Stimulated activated CD4-positive, alpha-beta T cell treated with anti-CD3 and anti-CD28 coated beads, TNF-alpha, amount 100 ng/mL, for 48 hours (primary cell): ENCODE results near the gene SYNDIG1.

Experiments
- DNase-seq, 3 donors: peaks; one replicate each; pipeline ENCODE4 v3.0.0-alpha.2; 2020; ENCODE audit warnings: low read depth in 3 of 3

SYNDIG1 gene

DNA sequence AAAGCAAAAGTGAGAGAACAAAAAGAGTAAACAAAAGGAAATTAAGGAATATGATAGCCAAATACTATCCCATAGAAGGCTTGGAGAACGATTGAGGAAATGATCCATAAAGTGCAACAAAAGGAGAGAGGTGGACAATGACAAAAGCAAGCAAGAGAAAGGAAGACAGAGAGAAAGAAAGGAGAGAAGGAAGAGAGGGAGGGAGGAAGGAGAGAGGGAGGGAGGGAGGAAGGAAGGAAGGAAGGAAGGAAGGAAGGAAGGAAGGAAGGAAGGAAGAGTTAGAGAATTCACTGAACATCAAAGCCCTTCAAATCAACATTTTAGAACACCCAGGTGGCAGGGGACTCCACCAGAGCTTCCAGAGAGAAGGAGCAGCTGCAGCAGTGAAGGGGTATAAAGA, 185.0 kb downstream of the SYNDIG1 start:
- DNase-seq, result no peak

DNA sequence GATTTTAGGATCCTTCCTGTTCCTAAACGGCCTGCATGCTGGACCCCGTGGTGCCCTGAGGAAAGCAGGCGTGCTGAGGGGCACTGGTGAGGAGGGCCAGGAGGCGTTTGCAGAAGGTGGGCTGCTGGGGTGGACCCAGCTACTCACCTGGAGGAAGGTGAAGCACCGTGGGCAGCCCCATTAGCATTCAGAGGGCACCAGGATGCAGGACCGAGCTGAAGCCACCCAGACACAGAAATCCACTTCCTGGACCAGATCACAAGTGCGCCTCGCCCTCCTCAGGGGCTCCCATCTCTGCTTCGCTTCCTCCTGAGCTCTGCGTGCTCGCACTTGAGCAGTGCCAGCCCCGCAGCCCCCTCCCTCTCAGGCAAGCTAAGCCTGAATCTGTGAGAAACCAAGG, 187.0 kb downstream of the SYNDIG1 start:
- no peak for DNase-seq

DNA sequence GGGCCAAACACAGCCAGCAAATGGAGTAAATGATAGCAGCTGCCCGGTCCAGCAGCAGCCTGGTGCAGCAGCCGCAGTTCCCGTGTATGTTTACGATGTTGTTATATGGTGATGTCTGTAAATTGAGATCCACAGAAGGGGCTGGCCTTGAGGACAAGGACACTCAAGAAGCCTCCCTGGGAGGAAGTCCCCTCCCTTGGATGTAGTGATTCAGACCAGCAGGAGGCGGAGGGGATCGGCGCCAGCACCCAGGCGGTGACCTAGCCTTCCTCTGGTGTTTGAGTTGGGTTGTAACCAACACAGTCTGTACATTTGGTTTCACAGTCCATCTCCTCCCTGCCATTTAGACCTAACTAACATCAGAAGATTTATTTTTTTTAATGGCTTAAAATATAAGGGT, 187.8 kb downstream of the SYNDIG1 start:
- DNase-seq, result no peak

DNA sequence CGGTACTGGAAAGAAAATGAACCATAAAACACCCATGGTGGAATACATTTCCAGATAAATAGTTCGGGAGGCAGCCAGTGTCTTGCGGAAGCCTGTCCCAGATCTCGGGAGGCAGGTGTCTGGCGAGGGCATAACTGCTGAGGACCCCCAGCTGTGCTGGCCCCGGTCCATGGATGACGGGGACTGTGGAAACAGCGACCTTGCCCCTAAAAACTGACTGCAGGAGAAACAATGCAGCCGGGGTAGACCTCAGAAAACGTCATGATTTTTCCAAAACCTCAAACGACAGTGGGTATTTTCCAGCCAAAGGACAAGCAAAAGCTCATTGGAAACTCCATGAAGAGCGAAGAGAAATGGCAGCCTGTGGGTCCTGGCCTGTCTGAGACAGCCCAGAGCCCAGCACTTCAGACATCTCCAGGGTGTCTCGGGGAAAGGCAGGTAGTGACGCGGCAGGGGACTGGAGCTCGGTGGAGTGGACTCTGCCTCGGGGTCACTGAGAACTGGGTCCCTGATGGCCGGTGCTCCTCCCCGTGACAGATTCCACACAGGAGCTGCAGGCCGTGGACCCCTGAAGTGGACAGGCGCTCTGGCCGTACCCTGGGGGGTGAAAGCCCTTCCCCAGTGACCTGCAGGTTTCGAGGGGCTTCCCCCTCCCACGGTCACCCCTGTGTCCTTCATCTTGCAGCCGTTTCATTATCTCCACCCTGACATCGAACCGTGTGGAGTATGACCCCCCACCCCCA, 188.6 kb downstream of the SYNDIG1 start:
- no peak for DNase-seq

DNA sequence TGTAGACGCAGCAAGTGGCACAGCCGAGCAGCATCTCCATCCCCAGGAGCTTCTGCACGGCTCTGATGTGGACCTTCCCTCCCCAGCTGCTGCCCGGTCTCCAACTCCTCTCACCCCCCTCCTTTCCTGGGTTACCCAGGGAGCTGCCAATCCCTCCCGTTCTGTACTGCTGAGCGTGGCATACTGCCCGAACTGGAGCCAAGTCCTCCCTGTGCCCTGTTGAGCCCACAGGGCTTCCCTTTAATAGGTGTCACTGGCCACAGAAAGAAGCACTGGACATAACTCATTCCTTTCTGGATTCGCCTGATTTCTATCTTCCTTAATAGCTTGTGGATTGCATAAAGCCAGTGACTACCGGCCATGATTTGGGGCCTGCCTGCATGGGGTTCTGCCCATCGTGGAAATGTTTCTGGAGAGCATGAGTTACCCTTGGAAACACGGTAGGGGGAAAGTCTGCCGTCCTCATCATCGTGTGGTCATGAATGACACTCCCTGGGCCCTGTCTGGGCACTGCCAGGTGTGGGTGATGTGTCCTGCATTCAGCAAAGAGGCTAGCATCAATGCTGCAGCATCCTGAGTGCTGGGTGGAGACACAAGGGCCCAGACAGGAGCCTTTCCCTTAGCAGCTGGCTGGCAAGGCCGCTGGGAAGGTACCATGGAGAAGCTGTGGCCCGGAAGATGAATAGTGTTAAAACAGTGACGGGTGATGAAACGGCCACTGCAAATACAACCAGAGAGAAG, 189.7 kb downstream of the SYNDIG1 start:
- no peak for DNase-seq

DNA sequence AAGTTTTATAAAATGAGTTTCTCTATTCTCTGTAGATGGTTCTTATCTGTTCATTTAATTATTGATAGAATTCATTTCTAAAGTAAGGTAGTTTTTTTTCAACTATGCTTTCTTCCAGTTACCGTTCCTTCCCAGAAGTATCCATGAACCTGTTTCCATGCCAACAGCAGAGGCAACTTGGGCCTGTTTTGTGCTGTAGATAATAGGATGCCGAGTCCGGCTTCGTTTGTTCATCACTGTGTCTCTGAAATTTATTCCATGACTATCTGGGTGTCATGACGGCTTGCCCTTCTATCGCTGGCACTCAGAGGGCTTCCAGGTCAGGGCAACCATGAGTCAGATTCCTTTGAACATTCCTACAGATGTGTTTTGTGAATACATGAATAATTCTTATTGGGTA, 190.4 kb downstream of the SYNDIG1 start:
- DNase-seq, result no peak

DNA sequence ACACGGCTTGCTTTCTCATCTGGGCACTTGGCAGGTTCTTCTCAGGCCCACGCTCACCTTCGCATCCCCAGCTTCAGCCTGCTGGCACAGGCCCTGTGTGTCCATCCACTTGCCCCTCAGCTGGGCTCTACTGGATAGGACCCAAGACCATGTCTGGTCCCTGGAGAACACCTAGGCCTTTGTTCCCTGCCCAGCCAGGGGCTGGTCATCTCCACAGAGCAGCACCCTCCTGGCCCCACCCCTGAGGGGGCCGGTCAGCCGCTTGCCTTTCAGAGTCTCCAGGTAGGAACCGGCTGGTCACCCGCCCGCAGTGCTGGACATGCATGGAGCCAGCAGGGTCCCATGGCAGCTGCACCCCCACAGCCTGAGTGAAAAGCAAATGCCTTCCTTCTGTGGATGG, 191.2 kb downstream of the SYNDIG1 start:
- DNase-seq, result no peak

DNA sequence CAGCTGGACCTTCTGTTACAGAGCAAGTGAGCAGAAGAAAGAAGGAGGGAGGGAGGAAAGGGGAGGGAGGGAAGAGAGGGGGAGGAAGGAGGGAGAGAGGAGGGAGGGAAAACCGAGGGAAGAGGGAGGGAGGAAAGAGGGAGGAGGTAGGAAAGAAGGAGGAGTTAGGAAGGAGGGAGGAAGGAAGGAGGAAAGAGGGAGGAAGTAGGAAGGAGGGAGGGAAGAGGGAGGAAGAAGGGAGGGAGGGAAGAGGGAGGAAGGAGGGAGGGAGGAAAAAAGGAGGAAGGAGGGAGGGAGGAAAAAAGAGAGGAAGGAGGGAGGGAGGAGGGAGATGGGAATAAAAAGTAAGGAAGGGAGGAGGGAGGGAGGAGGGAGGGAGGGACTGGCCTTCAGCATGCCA, 191.8 kb downstream of the SYNDIG1 start:
- no peak for DNase-seq

DNA sequence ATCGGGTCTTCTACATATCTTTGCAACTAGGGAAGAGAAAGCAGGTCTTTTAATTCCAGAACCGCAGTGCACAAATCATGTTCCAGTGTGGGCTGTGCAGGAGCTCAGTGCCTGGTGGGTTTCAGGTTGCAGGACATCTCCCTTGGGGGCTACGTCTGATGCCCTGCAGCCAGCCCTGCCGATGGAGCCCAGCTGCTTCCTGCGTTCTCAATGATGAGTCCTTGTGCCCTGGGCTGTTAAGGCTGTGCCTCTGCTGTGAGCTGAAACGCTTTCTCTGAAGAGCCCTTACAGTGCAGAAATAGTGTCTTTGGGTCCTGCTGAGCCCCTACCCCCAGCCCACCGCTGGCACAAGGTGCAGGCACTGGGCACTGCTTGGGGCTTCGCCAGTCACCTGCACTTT, 192.9 kb downstream of the SYNDIG1 start:
- no peak for DNase-seq

DNA sequence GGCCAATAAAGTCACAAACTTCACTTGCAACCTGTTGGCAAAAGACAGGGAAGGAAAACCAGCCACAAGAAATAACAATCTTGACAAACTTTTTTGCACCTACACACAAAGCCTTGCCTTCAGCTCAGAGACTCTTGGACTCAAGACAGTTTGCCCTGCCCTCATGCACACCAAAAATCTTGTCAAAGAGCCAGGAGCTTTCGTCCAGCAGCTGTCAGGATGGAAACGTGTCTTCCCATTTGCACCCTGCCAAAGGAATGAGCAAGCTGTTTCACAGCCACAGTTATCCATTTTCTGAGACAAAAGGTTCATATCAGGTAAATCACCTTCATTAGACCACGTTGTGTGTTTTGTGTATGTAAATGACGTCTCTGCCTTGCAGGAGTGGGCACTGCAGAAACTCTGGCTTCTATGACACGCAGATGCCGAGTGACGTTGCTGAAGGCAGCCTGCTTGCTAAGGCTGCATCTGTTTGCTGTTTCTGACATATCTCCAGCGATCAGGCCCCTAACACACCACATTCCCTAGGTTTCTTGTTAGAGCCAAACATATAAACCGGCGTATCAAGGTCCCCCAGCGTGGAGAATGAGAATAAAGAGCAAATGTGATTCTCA, 193.4 kb downstream of the SYNDIG1 start:
- no peak for DNase-seq

GRCh38 chr20:24663496-24663895, 194.1 kb downstream of the SYNDIG1 start:
- DNase-seq, result no peak

GRCh38 chr20:24664266-24664986, 195.0 kb downstream of the SYNDIG1 start:
- DNase-seq, result no peak

GRCh38 chr20:24665196-24665595, 195.8 kb downstream of the SYNDIG1 start:
- no peak for DNase-seq

DNA sequence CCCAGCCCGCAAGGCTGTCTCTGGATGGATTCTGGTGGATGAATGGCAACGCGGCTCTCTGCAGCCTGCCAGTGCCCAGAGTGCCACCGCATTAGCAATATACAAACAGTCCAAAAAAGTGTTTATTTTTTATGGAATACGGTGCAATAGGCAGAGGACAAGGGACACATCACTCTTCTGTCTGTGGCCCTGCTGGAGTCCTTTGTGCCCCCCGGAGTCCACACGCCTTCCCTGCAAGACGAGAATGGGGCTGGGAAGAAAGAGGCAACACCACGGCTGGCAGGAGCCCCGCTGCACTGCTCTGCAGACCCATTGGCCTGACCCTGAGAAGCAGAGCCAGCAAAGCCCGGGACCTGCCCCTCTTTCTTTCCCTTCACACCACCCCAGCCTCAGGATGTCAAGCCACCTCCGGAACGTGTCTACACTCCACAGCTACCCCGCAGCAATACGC, 196.3 kb downstream of the SYNDIG1 start:
- DNase-seq, result no peak

DNA sequence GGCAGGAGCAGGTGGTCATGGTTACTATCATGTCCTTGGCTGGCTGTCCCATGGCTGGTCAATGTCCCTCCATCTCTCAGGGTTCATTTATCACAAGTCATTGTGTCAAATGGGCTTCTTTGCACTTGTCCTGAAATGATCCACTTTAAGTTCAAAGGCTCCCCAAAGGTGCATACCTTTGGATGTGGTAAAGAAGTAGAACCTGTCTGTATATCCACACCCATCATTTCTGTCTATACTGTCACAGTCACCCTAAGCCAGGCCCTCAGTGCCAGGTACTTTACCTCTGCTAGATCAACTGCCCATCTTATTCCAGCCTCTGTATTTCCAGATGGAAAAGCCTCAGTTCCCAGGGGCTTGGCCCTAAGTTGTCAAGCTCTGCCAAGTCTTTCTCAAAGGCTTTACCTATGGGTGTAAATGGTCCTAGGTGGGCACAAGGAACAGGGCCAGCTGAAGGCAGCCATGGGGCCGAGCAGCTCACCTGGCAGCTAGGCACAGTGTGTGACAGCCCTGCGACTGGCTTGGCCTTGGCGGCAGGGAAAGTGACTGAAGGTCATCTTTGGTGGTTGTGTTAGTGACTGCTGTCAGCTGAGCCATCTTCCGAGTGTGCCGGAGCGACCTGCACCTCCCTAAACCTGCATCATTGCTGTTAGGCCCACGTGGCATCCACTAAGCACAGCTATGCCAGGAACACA, 198.4 kb downstream of the SYNDIG1 start:
- no peak for DNase-seq

DNA sequence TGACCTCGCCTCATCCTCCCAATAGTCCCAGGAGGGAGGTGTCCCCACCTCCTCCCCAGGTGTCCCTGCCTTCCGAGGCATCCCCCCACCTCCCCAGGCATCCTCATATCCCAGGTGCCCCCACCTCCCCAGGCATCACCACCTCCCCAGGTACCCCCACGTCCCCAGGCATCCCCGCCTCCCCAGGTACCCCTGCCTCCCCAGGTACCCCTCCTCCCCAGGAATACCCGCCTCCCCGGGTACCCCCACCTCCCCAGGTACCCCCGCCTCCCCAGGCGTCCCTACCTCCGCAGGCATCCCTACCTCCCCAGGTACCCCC, 198.9 kb downstream of the SYNDIG1 start:
- DNase-seq, result no peak

- no peak for DNase-seq
Measured at GRCh38 chr20:24668791-24669190, 199.4 kb downstream of the SYNDIG1 start.

- no peak for DNase-seq
Measured at GRCh38 chr20:24669701-24670100, 200.3 kb downstream of the SYNDIG1 start.

GRCh38 chr20:24670341-24670872, 201.0 kb downstream of the SYNDIG1 start:
- no peak for DNase-seq

DNA sequence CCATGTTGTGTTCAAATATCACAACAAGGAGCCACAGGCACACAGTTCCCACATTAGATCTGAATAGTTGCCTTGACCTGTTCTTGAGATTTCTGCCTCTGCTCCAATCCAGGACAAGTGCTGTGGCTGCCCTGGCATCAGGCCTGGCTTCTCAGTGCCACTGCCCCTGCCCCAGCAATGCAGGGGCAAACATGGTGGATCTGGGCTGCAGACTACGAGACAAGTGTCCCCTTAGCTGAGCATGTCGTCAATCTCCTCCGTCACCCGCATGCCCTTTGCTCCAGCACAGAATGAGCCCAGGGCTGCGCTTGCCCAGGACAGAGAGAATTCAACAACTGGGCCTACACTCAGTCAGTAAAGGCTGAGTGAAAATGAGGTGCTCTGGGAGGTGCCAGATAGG, 201.6 kb downstream of the SYNDIG1 start:
- DNase-seq, result no peak

- no peak for DNase-seq
Measured at GRCh38 chr20:24672181-24672880, 202.9 kb downstream of the SYNDIG1 start.
